ENCODE data around the gene RAI1.

DNA sequence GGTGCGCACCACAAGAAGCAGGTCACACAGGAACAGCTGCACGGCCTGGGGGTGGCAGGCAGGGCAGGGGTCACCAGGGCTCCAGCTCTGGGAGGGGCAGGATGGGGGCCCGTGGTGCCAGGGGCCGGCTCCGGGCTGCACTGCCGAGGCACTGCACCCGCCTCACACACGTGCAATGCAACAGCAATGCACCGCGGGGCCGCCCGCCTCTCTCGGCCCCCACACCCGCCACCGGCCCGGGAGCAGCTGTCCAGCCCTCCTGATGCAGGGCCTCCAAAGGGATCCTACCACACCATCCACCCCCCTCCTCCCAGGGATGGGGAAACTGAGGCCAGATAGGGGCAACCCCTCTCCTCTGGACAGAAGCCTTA lies 132.5 kb downstream of the RAI1 start:
- TF ChIP-seq, protein P1, sequence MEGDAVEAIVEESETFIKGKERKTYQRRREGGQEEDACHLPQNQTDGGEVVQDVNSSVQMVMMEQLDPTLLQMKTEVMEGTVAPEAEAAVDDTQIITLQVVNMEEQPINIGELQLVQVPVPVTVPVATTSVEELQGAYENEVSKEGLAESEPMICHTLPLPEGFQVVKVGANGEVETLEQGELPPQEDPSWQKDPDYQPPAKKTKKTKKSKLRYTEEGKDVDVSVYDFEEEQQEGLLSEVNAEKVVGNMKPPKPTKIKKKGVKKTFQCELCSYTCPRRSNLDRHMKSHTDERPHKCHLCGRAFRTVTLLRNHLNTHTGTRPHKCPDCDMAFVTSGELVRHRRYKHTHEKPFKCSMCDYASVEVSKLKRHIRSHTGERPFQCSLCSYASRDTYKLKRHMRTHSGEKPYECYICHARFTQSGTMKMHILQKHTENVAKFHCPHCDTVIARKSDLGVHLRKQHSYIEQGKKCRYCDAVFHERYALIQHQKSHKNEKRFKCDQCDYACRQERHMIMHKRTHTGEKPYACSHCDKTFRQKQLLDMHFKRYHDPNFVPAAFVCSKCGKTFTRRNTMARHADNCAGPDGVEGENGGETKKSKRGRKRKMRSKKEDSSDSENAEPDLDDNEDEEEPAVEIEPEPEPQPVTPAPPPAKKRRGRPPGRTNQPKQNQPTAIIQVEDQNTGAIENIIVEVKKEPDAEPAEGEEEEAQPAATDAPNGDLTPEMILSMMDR (conservative IDR thresholded peaks at IDR 0.05) = no peak
- no peak for TF ChIP-seq ZFX (IDR thresholded peaks at IDR 0.05)

Data from C4-2B (cell line).